ENCODE data around the gene SLC25A21. TPM values are rescaled to one million over a fixed set of nuclear protein-coding genes. Genes with fewer than 3 reads are reported as not detected.

SLC25A21 gene
- total and polyA plus RNA-seq, 2 of the 13 experiments (the other 11 are each of a cell fraction or from before 2014, with no cell fraction given), result 1.9 to 2.9 TPM

DNA sequence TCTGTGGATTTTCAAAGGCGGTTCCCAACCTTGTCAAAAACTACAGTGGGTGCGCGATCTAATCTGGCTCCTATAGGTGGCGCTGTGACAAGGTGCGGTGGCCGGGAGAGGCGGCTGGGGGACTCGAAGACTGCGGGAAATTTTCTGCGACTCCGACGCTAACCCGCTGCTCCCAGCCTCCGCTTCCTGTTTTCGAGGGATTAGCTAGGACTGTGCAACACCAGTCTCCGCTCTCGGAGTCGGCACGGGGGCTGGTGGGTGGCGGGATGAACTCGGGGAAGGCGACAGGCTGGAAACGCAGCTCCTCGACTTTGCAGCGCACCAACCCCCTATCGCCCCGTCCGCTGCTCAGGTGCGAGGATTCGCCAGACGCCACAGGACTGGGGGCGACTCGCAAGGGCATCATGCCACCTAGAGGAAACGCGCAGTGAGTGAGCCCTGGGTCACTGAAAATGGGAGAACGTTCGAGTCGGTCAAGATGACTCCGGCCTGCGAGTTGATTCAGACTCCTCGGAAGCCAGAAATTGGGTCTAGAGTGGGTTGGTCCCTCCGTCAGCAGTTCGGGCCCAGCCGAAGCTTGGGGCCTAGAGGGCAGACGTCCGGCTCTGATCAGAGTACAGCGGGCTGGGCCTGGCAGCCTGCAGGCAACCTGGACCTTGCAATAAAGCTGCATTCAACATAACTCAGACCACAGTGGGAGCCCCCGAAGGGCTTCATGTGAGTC, 516.3 kb downstream of the SLC25A21 start:
- no peak overlapping the region for H3K27ac ChIP-seq (ENCODE audit: extremely low read length, insufficient read depth, low read length)
- peak; percentile 52 for DNase-seq (ENCODE audit: low spot score)
- peak; percentile 52 for ATAC-seq
- peak; percentile 56 for FAIRE-seq
- peaks cover 2% of the 10 kb centered on the region; the same call in 1 of the 2 replicates for H4K20me1 ChIP-seq (ENCODE audit: insufficient read depth, low read length)
- POLR2A ChIA-PET, result no interaction called here
- H3K9me3 ChIP-seq (ENCODE audit: low read length), result no peaks in the 10 kb centered on the region
- peaks cover 46 to 74% of the 10 kb centered on the region in 2 experiments for H3K27me3 ChIP-seq (ENCODE audit: control insufficient read depth in 1 of 2, insufficient read depth in 2 of 2, low read length in 2 of 2)
- H3K4me3 ChIP-seq (replicated peaks in 1 of 3; ENCODE audit: insufficient read depth in 1 of 3, low read depth in 2 of 3, low read length in 3 of 3), result peak overlapping the region in 1 of 3 experiments; percentile 32; a peak in 1 of 6 replicates
- CTCF ChIA-PET (ENCODE audit: low intra/inter-chr PET ratio, low total read pairs), result no interaction called here
- intact Hi-C loops (cut with micrococcal nuclease; ENCODE audit: unreplicated experiment) (loop anchor here (1.0 to 2.0 kb wide), 2 partner anchors 51 to 104 kb away; no protein-coding TSS in a partner anchor), in situ Hi-C loops (cut with HindIII; ENCODE audit: extremely low pct_ligation_motif_present, low pct_unique_long_range_greater_than_20kb) (no loop called here)
- no peaks in the 10 kb centered on the region for H3K79me2 ChIP-seq (ENCODE audit: insufficient read depth, low read length)
- peaks cover 23% of the 10 kb centered on the region for H3K4me1 ChIP-seq (ENCODE audit: insufficient read depth, low read length)
- no TSS peak for BruUV-seq (replicated peaks)
- WGBS (ENCODE audit: low lambda C conversion rate), result 30% methylated on average over 48 of the region's 48 CpGs
- H3K36me3 ChIP-seq (replicated peaks in 1 of 2; ENCODE audit: control insufficient read depth in 1 of 2, insufficient read depth in 2 of 2, low read length in 2 of 2), result no peaks in the 10 kb centered on the region
- no peak overlapping the region for H2AFZ ChIP-seq (ENCODE audit: low read length)
- H3K4me2 ChIP-seq (ENCODE audit: low read depth, low read length), result peak overlapping the region; percentile 23
- H3K9ac ChIP-seq (ENCODE audit: insufficient read depth, low read depth, low read length), result no peak overlapping the region
- TF ChIP-seq NFE2L1 (CRISPR knock-in tag; IDR thresholded peaks at IDR 0.05; ENCODE audit: borderline replicate concordance) (no peak), ZNF878 (CRISPR knock-in tag; IDR thresholded peaks at IDR 0.05) (no peak), FOXP1 (IDR thresholded peaks at IDR 0.05) (no peak), FOXP1 (CRISPR knock-in tag; IDR thresholded peaks at IDR 0.05) (no peak), SNRNP70 (IDR thresholded peaks at IDR 0.05; ENCODE audit: low read depth, low read length) (no peak), ISL2 (CRISPR knock-in tag; IDR thresholded peaks at IDR 0.05) (no peak), RBFOX2 (IDR thresholded peaks at IDR 0.05; ENCODE audit: low read depth, low read length) (no peak), THYN1 (CRISPR knock-in tag; IDR thresholded peaks at IDR 0.05; ENCODE audit: borderline replicate concordance, low read depth) (no peak), ZKSCAN1 (IDR thresholded peaks at IDR 0.05; ENCODE audit: low read length) (no peak), ZNF33B (CRISPR knock-in tag; IDR thresholded peaks at IDR 0.05) (no peak), ZBTB38 (CRISPR knock-in tag; IDR thresholded peaks at IDR 0.05) (peak; percentile 67; the same call in 1 of the 2 replicates), ZNF550 (CRISPR knock-in tag; IDR thresholded peaks at IDR 0.05; ENCODE audit: borderline replicate concordance) (no peak), FOXK1 (CRISPR knock-in tag; IDR thresholded peaks at IDR 0.05; ENCODE audit: borderline replicate concordance, low read depth) (no peak), KDM2A (CRISPR knock-in tag; IDR thresholded peaks at IDR 0.05; ENCODE audit: borderline replicate concordance, low read depth) (peak; percentile 59; the same call in 1 of the 2 replicates), ZNF260 (CRISPR knock-in tag; IDR thresholded peaks at IDR 0.05; ENCODE audit: borderline replicate concordance, low read depth) (no peak), RAD21 (CRISPR knock-in tag; IDR thresholded peaks at IDR 0.05) (peak; percentile 8; the same call in 1 of the 2 replicates), SMARCE1 (IDR thresholded peaks at IDR 0.05; ENCODE audit: borderline replicate concordance) (no peak)
- TF ChIP-seq, protein P1, sequence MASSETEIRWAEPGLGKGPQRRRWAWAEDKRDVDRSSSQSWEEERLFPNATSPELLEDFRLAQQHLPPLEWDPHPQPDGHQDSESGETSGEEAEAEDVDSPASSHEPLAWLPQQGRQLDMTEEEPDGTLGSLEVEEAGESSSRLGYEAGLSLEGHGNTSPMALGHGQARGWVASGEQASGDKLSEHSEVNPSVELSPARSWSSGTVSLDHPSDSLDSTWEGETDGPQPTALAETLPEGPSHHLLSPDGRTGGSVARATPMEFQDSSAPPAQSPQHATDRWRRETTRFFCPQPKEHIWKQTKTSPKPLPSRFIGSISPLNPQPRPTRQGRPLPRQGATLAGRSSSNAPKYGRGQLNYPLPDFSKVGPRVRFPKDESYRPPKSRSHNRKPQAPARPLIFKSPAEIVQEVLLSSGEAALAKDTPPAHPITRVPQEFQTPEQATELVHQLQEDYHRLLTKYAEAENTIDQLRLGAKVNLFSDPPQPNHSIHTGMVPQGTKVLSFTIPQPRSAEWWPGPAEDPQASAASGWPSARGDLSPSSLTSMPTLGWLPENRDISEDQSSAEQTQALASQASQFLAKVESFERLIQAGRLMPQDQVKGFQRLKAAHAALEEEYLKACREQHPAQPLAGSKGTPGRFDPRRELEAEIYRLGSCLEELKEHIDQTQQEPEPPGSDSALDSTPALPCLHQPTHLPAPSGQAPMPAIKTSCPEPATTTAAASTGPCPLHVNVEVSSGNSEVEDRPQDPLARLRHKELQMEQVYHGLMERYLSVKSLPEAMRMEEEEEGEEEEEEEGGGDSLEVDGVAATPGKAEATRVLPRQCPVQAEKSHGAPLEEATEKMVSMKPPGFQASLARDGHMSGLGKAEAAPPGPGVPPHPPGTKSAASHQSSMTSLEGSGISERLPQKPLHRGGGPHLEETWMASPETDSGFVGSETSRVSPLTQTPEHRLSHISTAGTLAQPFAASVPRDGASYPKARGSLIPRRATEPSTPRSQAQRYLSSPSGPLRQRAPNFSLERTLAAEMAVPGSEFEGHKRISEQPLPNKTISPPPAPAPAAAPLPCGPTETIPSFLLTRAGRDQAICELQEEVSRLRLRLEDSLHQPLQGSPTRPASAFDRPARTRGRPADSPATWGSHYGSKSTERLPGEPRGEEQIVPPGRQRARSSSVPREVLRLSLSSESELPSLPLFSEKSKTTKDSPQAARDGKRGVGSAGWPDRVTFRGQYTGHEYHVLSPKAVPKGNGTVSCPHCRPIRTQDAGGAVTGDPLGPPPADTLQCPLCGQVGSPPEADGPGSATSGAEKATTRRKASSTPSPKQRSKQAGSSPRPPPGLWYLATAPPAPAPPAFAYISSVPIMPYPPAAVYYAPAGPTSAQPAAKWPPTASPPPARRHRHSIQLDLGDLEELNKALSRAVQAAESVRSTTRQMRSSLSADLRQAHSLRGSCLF (CRISPR knock-in tag; IDR thresholded peaks at IDR 0.05; ENCODE audit: borderline replicate concordance), result no peak
- TF ChIP-seq, protein P2, sequence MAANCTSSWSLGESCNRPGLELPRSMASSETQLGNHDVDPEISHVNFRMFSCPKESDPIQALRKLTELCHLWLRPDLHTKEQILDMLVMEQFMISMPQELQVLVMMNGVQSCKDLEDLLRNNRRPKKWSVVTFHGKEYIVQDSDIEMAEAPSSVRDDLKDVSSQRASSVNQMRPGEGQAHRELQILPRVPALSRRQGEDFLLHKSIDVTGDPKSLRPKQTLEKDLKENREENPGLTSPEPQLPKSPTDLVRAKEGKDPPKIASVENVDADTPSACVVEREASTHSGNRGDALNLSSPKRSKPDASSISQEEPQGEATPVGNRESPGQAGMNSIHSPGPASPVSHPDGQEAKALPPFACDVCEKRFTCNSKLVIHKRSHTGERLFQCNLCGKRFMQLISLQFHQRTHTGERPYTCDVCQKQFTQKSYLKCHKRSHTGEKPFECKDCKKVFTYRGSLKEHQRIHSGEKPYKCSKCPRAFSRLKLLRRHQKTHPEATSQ (CRISPR knock-in tag; IDR thresholded peaks at IDR 0.05; ENCODE audit: borderline replicate concordance), result no peak
